Smooth muscle cell (in vitro differentiated cells): ENCODE measurements around the gene LHFPL3. TPM values are rescaled to one million over a fixed set of nuclear protein-coding genes. Genes with fewer than 3 reads are reported as not detected.
A peak's percentile ranks its signal among the peaks of the same experiment; 100 is the strongest.

Experiments used
- DNase-seq: peaks from one replicate; lab custom pipeline; 2025; ENCODE audit not compliant: unreplicated experiment; lab: John Stamatoyannopoulos, UW
- H2AFZ ChIP-seq: fragments of 200-600 bp; sonication (generic); 2 replicates; pipeline ENCODE4 v1.6.0; 2016; ENCODE audit warnings: antibody characterized with exemption, low read depth, mild to moderate bottlenecking
- H3F3A ChIP-seq: fragments of 200-600 bp; sonication (generic); 2 replicates; pipeline ENCODE4 v1.6.0; 2017; ENCODE audit warnings: antibody characterized with exemption, low read depth
- H3K27ac ChIP-seq: fragments of 200-600 bp; sonication (generic); 2 replicates; pipeline ENCODE4 v1.5.1; 2016; ENCODE audit warnings: low read depth, mild to moderate bottlenecking
- H3K27me3 ChIP-seq: fragments of 200-600 bp; sonication (generic); 2 replicates; pipeline ENCODE4 v1.6.1; 2016; ENCODE audit warnings: low read depth, mild to moderate bottlenecking
- H3K36me3 ChIP-seq: fragments of 200-600 bp; sonication (generic); 2 replicates; pipeline ENCODE4 v1.5.1; 2016; ENCODE audit warnings: low read depth
- H3K4me1 ChIP-seq: fragments of 200-600 bp; sonication (generic); 2 replicates; pipeline ENCODE4 v1.5.1; 2016; ENCODE audit warnings: low read depth
- H3K4me2 ChIP-seq: fragments of 200-600 bp; sonication (generic); 2 replicates; pipeline ENCODE4 v1.6.0; 2016; ENCODE audit warnings: mild to moderate bottlenecking
- H3K4me3 ChIP-seq: fragments of 200-600 bp; sonication (generic); 2 replicates; pipeline ENCODE4 v1.5.1; 2016; ENCODE audit warnings: mild to moderate bottlenecking
- H3K79me2 ChIP-seq: fragments of 200-600 bp; sonication (generic); 2 replicates; pipeline ENCODE4 v1.6.0; 2016; ENCODE audit warnings: low read depth, mild to moderate bottlenecking
- H3K9ac ChIP-seq: fragments of 200-600 bp; sonication (generic); 2 replicates; pipeline ENCODE4 v1.6.0; 2016; ENCODE audit warnings: low read depth
- H3K9me3 ChIP-seq: fragments of 200-600 bp; sonication (generic); replicated peaks from 2 replicates; pipeline ENCODE4 v1.5.1; 2016; ENCODE audit warnings: low read depth
- H4K20me1 ChIP-seq: fragments of 200-600 bp; sonication (generic); 2 replicates; pipeline ENCODE4 v1.6.0; 2016; ENCODE audit warnings: low read depth
- CTCF ChIP-seq: fragments of 200-600 bp; sonication (generic); IDR thresholded peaks from 2 replicates; pipeline ENCODE4 v1.5.1; 2017; ENCODE audit warnings: borderline replicate concordance, mild to moderate bottlenecking, antibody characterized with exemption; ENCODE audit not compliant: insufficient read depth, poor library complexity, severe bottlenecking
- WGBS: methylation state at CpG from one replicate; pipeline ENCODE4 v1.1.7; 2016; ENCODE audit warnings: low lambda C conversion rate; 5-methylcytosine and 5-hydroxymethylcytosine counted together
- polyA plus RNA-seq: library from polyadenylated mRNA; unstranded; fragments of >200 nt; fragmentation: Nextera tagmentation; extraction: Ambion mirVana; gene quantifications from 2 replicates; pipeline ENCODE4 v1.2.1, GENCODE V29; 2016
- total RNA-seq: library from RNA; depleted of rRNA; stranded (reverse); fragments of >200 nt; gene quantifications from 2 replicates; pipeline ENCODE4 v1.2.3, GENCODE V29; 2014

The LHFPL3 gene
- total and polyA plus RNA-seq, 2 experiments from 2014 or later = not detected

- Histone ChIP-seq H2AFZ (no peak overlapping the region), H3K79me2 (no peaks in the 10 kb centered on the region), H3K36me3 (no peaks in the 10 kb centered on the region), H4K20me1 (no peaks in the 10 kb centered on the region), H3F3A (no peaks in the 10 kb centered on the region), H3K9ac (no peak overlapping the region), H3K4me2 (no peak overlapping the region), H3K4me3 (no peak overlapping the region), H3K27me3 (peaks cover 7% of the 10 kb centered on the region), H3K4me1 (no peaks in the 10 kb centered on the region), H3K27ac (no peak overlapping the region), H3K9me3 (no peaks in the 10 kb centered on the region)
- DNase-seq = no peak
- TF ChIP-seq CTCF = no peak
- 87% methylated on average over 10 of the region's 10 CpGs for WGBS
Observed at GRCh38 chr7:104873401-104873800, 545.0 kb downstream of the LHFPL3 start.

GRCh38 chr7:104878577-104878976, 550.2 kb downstream of the LHFPL3 start:
- Histone ChIP-seq H3K4me1 (peaks cover 5% of the 10 kb centered on the region), H3K27ac (no peak overlapping the region), H3K9ac (no peak overlapping the region), H3F3A (no peaks in the 10 kb centered on the region), H2AFZ (no peak overlapping the region), H3K4me3 (no peak overlapping the region), H3K4me2 (no peak overlapping the region), H4K20me1 (no peaks in the 10 kb centered on the region), H3K27me3 (no peaks in the 10 kb centered on the region), H3K36me3 (no peaks in the 10 kb centered on the region), H3K9me3 (no peaks in the 10 kb centered on the region), H3K79me2 (no peaks in the 10 kb centered on the region)
- DNase-seq = no peak
- whole genome bisulfite sequencing = 75% methylated on average over 3 of the region's 3 CpGs
- no peak for TF ChIP-seq CTCF

GRCh38 chr7:104883248-104883717, 554.9 kb downstream of the LHFPL3 start:
- Histone ChIP-seq H3K27ac (no peak overlapping the region), H2AFZ (peak overlapping the region; percentile 70)

More at GRCh38 chr7:104883248-104883717, 554.9 kb downstream of the LHFPL3 start:
- Histone ChIP-seq H3K36me3 (no peaks in the 10 kb centered on the region), H3K4me1 (peaks cover 5% of the 10 kb centered on the region), H3F3A (no peaks in the 10 kb centered on the region), H3K9ac (no peak overlapping the region), H3K9me3 (no peaks in the 10 kb centered on the region), H3K79me2 (no peaks in the 10 kb centered on the region), H4K20me1 (no peaks in the 10 kb centered on the region), H3K27me3 (peaks cover 33% of the 10 kb centered on the region), H3K4me3 (no peak overlapping the region), H3K4me2 (peak overlapping the region; percentile 5)
- no peak for TF ChIP-seq CTCF
- WGBS = 33% methylated on average over 6 of the region's 6 CpGs
- no peak for DNase-seq
